GM18868 (cell line): ENCODE data around the gene GOSR1.
A peak's percentile ranks its signal among the peaks of the same experiment; 100 is the strongest.
"Not testable (repeated sequence)": the region's sequence is repeated elsewhere in the genome, so short reads cannot be mapped to it uniquely, and the experiment has no call there.

Experiments
- ATAC-seq: cut with Tn5 transposase; IDR thresholded peaks from one replicate; pipeline ENCODE4 v1.9.1; 2021; ENCODE audit warnings: mild to moderate bottlenecking, moderate library complexity; ENCODE audit not compliant: unreplicated experiment

Gene GOSR1

GRCh38 chr17:30477083-30477773, at the start of gene GOSR1:
TSS of gene GOSR1 (plus strand) at chr17:30477408. CDS start at chr17:30477434, 26 bp downstream.
- ATAC-seq, result peak; percentile 90

DNA sequence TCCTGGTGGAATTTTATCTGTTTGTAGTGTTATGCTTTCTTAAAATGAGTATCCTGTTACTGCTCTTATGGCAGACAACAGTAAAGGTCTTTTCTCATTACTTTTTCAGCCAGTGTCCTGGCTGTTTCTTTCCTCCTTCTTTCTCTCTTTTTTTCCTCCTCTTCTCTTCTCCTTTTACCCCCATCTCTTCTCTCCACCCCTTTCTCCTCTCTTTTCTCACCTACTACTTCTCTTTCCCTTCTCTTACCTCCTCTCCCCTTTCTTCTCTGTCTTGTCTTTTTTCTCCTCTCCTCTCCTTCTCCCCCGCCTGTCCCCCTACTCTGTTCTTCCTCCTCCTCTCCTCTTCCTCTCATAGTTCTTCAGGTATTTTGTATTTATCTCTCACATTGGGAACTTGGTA, 49.6 kb upstream of the GOSR1 start:
- ATAC-seq, result no peak

DNA sequence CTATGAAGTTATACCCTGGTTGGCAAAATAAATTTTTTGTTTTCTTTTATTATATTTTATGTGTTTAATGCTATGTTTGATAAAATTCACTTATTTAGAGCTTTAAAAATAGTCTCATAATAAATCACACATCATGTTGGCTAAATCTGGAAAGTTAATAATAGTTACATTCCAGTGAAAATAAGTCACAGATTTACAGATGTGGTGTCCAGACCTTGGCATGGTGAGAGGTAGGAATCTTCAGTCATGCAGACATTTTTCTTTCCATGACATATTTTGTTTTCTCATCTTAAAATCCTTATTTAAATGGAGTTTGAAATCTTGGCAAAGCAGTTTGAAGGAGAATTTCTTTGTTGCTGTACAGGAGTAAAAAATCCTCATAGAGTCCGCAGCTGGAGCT, 48.1 kb upstream of the GOSR1 start:
- ATAC-seq, result no peak

DNA sequence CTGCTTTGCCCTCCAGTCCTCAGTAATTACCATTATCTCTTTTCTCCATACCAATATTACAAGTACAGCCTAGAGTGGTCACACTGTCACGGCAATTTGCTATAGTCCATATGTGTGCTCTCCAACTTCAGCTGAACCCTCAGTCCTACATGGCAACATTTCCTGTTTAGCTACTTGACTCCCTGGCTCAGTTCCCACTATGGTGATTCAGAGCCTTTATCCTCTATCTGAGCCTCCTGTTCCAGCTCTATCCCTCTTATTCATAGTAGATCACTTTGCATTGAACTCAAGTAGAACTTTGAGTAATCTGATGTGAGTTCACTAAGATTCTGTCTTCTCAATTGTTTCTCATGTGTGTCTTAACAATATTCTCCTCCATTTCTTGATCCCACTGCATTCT, 43.7 kb upstream of the GOSR1 start:
- no peak for ATAC-seq

GRCh38 chr17:30436729-30437128, 40.5 kb upstream of the GOSR1 start:
- no peak for ATAC-seq

GRCh38 chr17:30443721-30444120, 33.5 kb upstream of the GOSR1 start:
- no peak for ATAC-seq

DNA sequence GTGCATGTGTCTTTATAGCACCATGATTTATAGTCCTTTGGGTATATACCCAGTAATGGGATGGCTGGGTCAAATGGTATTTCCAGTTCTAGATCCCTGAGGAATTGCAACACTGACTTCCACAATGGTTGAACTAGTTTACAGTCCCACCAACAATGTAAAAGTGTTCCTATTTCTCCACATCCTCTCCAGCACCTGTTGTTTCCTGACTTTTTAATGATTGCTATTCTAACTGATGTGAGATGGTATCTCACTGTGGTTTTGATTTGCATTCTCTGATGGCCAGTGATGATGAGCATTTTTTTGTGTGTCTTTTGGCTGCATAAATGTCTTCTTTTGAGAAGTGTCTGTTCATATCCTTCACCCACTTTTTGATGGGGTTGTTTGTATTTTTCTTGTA, 30.6 kb upstream of the GOSR1 start:
- not testable (repeated sequence) for ATAC-seq

GRCh38 chr17:30449480-30449879, 27.7 kb upstream of the GOSR1 start:
- no peak for ATAC-seq

GRCh38 chr17:30450125-30451027, 26.8 kb upstream of the GOSR1 start:
- no peak for ATAC-seq

DNA sequence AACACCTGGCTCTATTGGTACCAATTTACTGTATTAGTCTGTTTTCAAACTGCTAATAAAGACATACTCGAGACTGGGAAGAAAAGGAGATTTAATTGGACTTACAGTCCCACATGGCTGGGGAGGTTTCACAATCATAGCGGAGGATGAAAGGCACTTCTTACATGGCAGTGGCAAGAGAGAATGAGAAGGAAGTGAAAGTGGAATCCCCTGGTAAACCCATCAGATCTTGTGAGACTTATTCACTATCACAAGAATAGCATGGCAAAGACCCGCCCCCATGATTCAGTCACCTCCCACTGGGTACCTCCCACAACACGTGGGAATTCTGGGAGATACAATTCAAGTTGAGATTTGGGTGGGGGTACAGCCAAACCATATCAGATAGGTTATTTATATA, 22.6 kb upstream of the GOSR1 start:
- no peak for ATAC-seq

- no peak for ATAC-seq
Measured at GRCh38 chr17:30458371-30458770, 18.8 kb upstream of the GOSR1 start.

DNA sequence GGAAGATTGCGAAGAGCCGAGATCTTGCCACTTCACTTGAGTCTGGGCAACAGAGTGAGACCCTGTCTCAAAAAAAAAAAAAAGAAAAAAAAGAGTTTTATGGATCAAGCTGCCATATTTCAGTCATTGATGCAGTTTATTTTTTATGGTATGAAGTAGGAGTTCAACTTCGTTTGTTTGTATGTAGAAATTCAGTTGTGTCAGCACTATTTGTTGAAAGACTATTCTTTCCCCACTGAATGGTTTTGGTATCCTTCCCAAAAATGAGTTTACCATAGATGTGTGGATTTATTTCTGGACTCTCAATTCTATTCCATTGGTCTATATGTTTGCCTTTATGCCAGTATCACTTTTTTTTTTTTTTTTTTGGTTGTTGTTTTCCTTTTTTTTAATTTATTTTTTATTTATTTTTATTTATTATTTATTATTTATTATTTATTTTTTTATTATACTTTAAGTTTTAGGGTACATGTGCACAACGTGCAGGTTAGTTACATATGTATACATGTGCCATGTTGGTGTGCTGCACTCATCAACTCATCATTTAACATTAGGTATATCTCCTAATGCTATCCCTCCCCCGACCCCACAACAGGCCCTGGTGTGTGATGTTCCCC, 18.3 kb upstream of the GOSR1 start:
- not testable (repeated sequence) for ATAC-seq

- ATAC-seq, result no peak
Measured at GRCh38 chr17:30468465-30468864, 8.7 kb upstream of the GOSR1 start.

DNA sequence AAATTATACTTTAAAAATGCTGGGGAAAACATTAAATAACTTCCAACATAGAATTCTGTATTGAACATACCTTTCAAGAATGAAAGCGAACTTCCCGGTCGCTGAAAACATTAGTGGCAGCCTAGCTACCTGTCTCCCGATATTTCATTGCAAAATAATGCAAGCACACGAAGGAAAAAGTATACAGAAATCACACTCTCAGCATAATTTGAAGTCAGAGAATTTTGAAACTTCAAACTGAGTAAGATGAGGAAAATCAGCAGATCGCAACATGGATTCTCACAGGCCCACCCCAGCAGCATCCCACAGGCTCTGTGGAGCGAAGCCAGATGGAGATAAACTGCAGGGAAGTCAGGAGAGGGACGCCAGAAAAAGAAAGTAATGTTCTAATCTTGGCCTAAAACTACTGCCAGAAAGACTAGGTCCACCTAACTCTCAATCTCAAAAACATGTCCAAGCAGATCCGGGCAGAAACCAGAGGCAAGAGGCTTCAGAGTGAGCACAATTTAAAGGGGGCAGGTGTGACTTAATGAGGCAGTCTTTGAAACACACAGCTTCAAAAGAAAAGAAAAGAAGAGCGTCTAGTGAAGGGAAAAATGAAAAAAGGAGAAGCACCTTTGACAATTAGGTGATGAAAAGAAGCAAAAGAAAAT, 4.8 kb upstream of the GOSR1 start:
- ATAC-seq, result no peak

DNA sequence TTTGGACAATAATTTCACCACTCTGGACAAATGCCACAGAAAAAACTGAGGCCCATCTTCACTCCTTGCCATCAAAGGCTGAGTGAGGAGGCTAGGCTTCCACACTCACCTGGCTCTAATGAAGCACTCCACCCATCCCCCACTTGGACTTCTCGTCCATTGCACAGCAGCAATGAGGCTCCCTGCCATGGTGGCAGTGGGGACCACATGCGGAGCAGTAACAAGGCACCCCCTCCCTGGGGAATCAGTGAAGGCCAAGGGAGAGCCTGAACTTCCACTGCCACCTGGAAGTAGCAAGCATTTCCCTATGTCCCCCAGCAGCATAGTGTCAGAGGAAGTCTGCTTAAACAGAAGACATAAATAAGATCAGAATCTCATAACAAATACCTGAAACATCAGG, 2.0 kb upstream of the GOSR1 start:
- no peak for ATAC-seq

GRCh38 chr17:30476726-30477082, 504 bp upstream of the GOSR1 start:
- ATAC-seq, result no peak

- ATAC-seq, result peak; percentile 24
Measured at GRCh38 chr17:30477774-30478115, 537 bp downstream of the GOSR1 start.

GRCh38 chr17:30482555-30482954, 5.3 kb downstream of the GOSR1 start:
- ATAC-seq, result no peak

DNA sequence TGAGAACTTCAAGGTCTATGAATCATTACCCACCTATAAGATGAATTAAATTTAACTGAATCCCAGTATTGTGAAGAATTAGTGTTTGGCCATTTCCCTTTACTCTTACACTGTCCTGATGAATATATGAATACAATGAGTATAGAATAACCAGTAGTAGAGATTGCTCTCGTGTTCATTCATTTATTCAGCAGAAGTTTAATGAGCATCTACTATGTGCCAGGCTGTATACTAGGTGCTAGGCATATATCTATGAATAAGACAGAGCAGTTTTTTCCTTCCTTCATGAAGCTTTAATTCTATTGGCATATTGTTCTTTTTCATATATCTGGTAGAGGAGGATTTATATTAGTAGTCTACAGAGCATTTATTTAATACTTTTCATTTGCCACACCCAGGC, 6.0 kb downstream of the GOSR1 start:
- no peak for ATAC-seq

DNA sequence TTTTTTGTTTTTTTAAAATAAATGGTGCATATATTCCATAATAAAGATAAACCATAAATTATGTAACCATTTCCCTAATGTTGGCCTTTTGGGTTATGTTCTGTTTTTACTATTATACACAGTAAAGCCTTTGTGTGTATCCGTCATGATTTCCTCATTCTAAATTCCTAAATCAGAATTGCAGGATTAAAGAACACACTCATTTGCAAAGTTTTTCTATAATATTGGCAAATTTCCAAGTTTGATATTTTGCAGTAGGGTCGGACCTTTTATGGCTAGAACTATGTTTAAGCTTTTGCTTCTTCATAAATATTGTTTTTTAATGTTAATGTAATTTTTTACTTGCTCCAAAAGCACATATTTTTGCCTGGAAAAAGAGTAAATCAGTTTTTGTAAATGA, 16.6 kb downstream of the GOSR1 start:
- no peak for ATAC-seq

DNA sequence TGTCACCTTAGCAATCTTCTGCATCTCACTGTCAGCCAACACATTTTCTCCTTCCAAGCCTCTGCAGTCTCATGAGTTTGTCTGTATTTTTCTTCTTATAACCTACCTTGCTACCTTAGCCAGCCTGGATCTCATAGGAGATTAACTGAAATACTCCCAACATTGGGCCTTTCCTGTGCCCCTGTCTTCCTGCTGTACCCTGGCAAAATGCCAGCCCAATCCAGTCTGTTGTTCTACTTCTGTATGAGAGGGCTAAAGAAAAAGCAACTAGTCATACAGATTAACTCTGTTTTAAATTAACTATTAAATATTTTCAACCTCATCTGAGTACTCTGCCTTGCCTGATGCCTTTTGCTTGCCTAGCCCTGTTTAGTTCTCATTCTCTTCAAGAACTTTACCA, 18.4 kb downstream of the GOSR1 start:
- no peak for ATAC-seq
